Gastrocnemius medialis (tissue), 4 donors: Measurements from ENCODE around the gene SORT1.

Experiments used
- POLR2A ChIP-seq, 2 donors: fragments of 450-650 bp; IDR thresholded peaks; one replicate each; pipeline ENCODE4 v1.6.1; 2017; ENCODE audit warnings: antibody characterized with exemption in 2 of 2, mild to moderate bottlenecking in 2 of 2, moderate library complexity in 2 of 2
- TF ChIP-seq, protein P1 (sequence below), 5 experiments: fragments of 450-650 bp in 3 of 5; fragments of 200-600 bp in 2 of 5; sonication (generic) in 2 of 5; IDR thresholded peaks in 4 of 5; conservative IDR thresholded peaks in 1 of 5; 1 replicate in 4 of 5; 2 replicates in 1 of 5; pipeline ENCODE4 v1.5.1; 2016 to 2019; ENCODE audit warnings: antibody characterized with exemption in 5 of 5, mild to moderate bottlenecking in 3 of 5, moderate library complexity in 3 of 5

GRCh38 chr1:109262231-109263055 lies 135.3 kb downstream of the SORT1 start:
- TF ChIP-seq, protein P1, sequence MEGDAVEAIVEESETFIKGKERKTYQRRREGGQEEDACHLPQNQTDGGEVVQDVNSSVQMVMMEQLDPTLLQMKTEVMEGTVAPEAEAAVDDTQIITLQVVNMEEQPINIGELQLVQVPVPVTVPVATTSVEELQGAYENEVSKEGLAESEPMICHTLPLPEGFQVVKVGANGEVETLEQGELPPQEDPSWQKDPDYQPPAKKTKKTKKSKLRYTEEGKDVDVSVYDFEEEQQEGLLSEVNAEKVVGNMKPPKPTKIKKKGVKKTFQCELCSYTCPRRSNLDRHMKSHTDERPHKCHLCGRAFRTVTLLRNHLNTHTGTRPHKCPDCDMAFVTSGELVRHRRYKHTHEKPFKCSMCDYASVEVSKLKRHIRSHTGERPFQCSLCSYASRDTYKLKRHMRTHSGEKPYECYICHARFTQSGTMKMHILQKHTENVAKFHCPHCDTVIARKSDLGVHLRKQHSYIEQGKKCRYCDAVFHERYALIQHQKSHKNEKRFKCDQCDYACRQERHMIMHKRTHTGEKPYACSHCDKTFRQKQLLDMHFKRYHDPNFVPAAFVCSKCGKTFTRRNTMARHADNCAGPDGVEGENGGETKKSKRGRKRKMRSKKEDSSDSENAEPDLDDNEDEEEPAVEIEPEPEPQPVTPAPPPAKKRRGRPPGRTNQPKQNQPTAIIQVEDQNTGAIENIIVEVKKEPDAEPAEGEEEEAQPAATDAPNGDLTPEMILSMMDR (IDR thresholded peaks at IDR 0.05 in 4 of 5, conservative IDR thresholded peaks at IDR 0.05 in 1 of 5): no peak
- no peak for TF ChIP-seq POLR2A (IDR thresholded peaks at IDR 0.05)
